Neural cell (in vitro differentiated cells): ENCODE results near the gene TMEM253. TPM values are rescaled to one million over a fixed set of nuclear protein-coding genes. Genes with fewer than 3 reads are reported as not detected.

Experiments
- H2AFZ ChIP-seq: fragments of 200-600, 300-800 bp; sonication (generic), shearing (Covaris generic); 2 replicates; pipeline ENCODE4 v1.6.0; 2014; ENCODE audit warnings: low read depth, mild to moderate bottlenecking, antibody characterized with exemption, low read length, moderate library complexity
- H3F3A ChIP-seq: fragments of 200-600 bp; shearing (Covaris generic); 2 replicates; pipeline ENCODE4 v1.6.1; 2016; ENCODE audit warnings: mild to moderate bottlenecking, moderate library complexity, mixed read lengths, antibody characterized with exemption, low read length; ENCODE audit not compliant: insufficient read depth, poor library complexity, severe bottlenecking
- H3K27ac ChIP-seq: fragments of 200-600, 300-800 bp; sonication (generic), shearing (Covaris generic); 2 replicates; pipeline ENCODE4 v1.5.1; 2014; ENCODE audit warnings: mild to moderate bottlenecking, low read length, moderate library complexity
- H3K27me3 ChIP-seq: fragments of 300-800, 200-600 bp; sonication (generic), shearing (Covaris generic); 2 replicates; pipeline ENCODE4 v1.6.0; 2014; ENCODE audit warnings: mild to moderate bottlenecking, low read depth, low read length, moderate library complexity; ENCODE audit not compliant: insufficient read depth
- H3K36me3 ChIP-seq: fragments of 300-800, 200-600 bp; sonication (generic), shearing (Covaris generic); 2 replicates; pipeline ENCODE4 v1.5.1; 2014; ENCODE audit warnings: mild to moderate bottlenecking, antibody characterized with exemption, low read length, moderate library complexity; ENCODE audit not compliant: insufficient read depth
- H3K4me2 ChIP-seq: fragments of 300-800, 200-600 bp; sonication (generic), shearing (Covaris generic); 2 replicates; pipeline ENCODE4 v1.6.0; 2014; ENCODE audit warnings: mild to moderate bottlenecking, low read length
- H3K4me3 ChIP-seq: fragments of 300-800, 200-600 bp; sonication (generic), shearing (Covaris generic); 2 replicates; pipeline ENCODE4 v1.5.1; 2014; ENCODE audit warnings: mild to moderate bottlenecking, low read length, moderate library complexity
- H3K79me2 ChIP-seq: fragments of 200-600 bp; shearing (Covaris generic); replicated peaks from 2 replicates; pipeline ENCODE4 v1.6.0; 2014; ENCODE audit warnings: mild to moderate bottlenecking, low read length, moderate library complexity; ENCODE audit not compliant: insufficient read depth
- H3K9ac ChIP-seq: fragments of 300-800, 200-600 bp; sonication (generic), shearing (Covaris generic); 2 replicates; pipeline ENCODE4 v1.6.1; 2016; ENCODE audit warnings: mild to moderate bottlenecking, low read length, mixed read lengths
- H3K9me2 ChIP-seq: fragments of 200-600 bp; shearing (Covaris generic); 2 replicates; pipeline ENCODE4 v1.6.1; 2016; ENCODE audit warnings: mild to moderate bottlenecking, low read length, mixed read lengths; ENCODE audit not compliant: insufficient read depth
- H3K9me3 ChIP-seq: fragments of 200-600, 300-800 bp; sonication (generic), shearing (Covaris generic); 2 replicates; pipeline ENCODE4 v1.6.1; 2016; ENCODE audit warnings: mild to moderate bottlenecking, mixed run types, low read length, moderate library complexity, mixed read lengths
- H4K20me1 ChIP-seq: fragments of 200-600 bp; shearing (Covaris generic); 2 replicates; pipeline ENCODE4 v1.6.1; 2016; ENCODE audit warnings: mild to moderate bottlenecking, mixed run types; ENCODE audit not compliant: insufficient read depth
- EP300 ChIP-seq: fragments of 450-650 bp; conservative IDR thresholded peaks from 2 replicates; pipeline ENCODE4 v1.6.1; 2014; ENCODE audit warnings: antibody characterized with exemption, mild to moderate bottlenecking, moderate library complexity; ENCODE audit not compliant: poor library complexity, severe bottlenecking
- EZH2 ChIP-seq: fragments of 200-600, 300-800 bp; shearing (Covaris generic), sonication (generic); IDR thresholded peaks from 2 replicates; pipeline ENCODE4 v1.6.1; 2014; ENCODE audit warnings: antibody characterized with exemption, low read length, borderline replicate concordance, mild to moderate bottlenecking; ENCODE audit not compliant: insufficient read depth, poor library complexity, severe bottlenecking
- POLR2AphosphoS5 ChIP-seq: IDR thresholded peaks from 2 replicates; pipeline ENCODE4 v1.6.1; 2012
- RAD21 ChIP-seq: fragments of 450-650 bp; conservative IDR thresholded peaks from 2 replicates; pipeline ENCODE4 v1.6.1; 2014; ENCODE audit warnings: antibody characterized with exemption, mild to moderate bottlenecking, moderate library complexity
- SMC3 ChIP-seq: fragments of 450-650 bp; conservative IDR thresholded peaks from 2 replicates; pipeline ENCODE4 v1.6.1; 2014; ENCODE audit warnings: antibody characterized with exemption, mild to moderate bottlenecking, moderate library complexity; ENCODE audit not compliant: poor library complexity
- TAF1 ChIP-seq: IDR thresholded peaks from 2 replicates; pipeline ENCODE4 v1.6.1; 2012; ENCODE audit warnings: low read depth
- polyA plus RNA-seq: library from polyadenylated mRNA; depleted of rRNA; stranded (reverse); fragments of >200 nt; gene quantifications from 2 replicates; pipeline ENCODE4 v1.2.3, GENCODE V29; 2014
- TF ChIP-seq, protein P1 (sequence below): fragments of 450-650 bp; IDR thresholded peaks from 2 replicates; pipeline ENCODE4 v1.5.1; 2014; ENCODE audit warnings: antibody characterized with exemption, mild to moderate bottlenecking, moderate library complexity; ENCODE audit not compliant: poor library complexity, severe bottlenecking
- TF ChIP-seq, protein P2 (sequence below): IDR thresholded peaks from 2 replicates; pipeline ENCODE4 v1.6.1; 2012; ENCODE audit warnings: borderline replicate concordance

The TMEM253 gene
- polyA plus RNA-seq, 1 donor from 2014 or later = 0.26 TPM

DNA sequence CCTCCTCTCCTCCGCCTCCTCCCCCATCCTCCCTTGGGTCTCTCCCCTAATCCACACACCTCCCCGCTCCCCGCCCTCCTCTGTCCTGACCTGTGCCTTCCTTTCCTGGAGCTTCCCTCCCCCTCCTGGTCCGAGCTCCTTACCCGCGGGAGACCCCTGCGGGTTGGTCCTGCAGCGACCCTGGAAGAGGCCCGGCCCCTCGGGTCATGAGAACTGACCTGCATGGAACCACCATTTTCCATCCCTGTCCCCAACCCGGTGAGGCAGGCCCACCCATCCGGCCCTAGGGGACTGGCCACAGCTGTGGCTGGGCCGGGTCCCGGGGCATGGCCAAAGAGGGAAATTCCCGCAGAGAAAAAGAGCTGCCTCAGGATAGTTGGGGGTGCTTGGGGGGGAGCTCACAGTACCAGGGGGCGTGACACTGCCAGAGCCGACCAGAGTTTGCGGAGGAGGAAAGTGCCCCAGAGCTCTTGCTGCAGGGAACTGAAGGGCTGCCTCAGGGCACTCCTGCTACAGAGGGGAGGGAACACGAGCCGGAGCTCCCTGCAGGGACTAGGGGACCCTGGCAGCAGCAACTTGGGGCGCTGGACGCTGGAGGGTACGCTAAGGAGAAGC is 30.1 kb upstream of the TMEM253 start:
- H3K9me3 ChIP-seq = no peaks in the 10 kb centered on the region
- H3K36me3 ChIP-seq = peaks cover 4% of the 10 kb centered on the region
- peak overlapping the region; percentile 92 for H3K9ac ChIP-seq
- H3F3A ChIP-seq = peaks cover 4% of the 10 kb centered on the region
- H3K4me2 ChIP-seq = peak overlapping the region; percentile 99
- no peak for TF ChIP-seq SMC3
- TF ChIP-seq EZH2 = no peak
- no peak for TF ChIP-seq POLR2AphosphoS5
- no peak for TF ChIP-seq TAF1
- no peak for TF ChIP-seq EP300
- TF ChIP-seq, protein P1, sequence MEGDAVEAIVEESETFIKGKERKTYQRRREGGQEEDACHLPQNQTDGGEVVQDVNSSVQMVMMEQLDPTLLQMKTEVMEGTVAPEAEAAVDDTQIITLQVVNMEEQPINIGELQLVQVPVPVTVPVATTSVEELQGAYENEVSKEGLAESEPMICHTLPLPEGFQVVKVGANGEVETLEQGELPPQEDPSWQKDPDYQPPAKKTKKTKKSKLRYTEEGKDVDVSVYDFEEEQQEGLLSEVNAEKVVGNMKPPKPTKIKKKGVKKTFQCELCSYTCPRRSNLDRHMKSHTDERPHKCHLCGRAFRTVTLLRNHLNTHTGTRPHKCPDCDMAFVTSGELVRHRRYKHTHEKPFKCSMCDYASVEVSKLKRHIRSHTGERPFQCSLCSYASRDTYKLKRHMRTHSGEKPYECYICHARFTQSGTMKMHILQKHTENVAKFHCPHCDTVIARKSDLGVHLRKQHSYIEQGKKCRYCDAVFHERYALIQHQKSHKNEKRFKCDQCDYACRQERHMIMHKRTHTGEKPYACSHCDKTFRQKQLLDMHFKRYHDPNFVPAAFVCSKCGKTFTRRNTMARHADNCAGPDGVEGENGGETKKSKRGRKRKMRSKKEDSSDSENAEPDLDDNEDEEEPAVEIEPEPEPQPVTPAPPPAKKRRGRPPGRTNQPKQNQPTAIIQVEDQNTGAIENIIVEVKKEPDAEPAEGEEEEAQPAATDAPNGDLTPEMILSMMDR = peak; percentile 28
- no peak for TF ChIP-seq RAD21
- TF ChIP-seq, protein P2, sequence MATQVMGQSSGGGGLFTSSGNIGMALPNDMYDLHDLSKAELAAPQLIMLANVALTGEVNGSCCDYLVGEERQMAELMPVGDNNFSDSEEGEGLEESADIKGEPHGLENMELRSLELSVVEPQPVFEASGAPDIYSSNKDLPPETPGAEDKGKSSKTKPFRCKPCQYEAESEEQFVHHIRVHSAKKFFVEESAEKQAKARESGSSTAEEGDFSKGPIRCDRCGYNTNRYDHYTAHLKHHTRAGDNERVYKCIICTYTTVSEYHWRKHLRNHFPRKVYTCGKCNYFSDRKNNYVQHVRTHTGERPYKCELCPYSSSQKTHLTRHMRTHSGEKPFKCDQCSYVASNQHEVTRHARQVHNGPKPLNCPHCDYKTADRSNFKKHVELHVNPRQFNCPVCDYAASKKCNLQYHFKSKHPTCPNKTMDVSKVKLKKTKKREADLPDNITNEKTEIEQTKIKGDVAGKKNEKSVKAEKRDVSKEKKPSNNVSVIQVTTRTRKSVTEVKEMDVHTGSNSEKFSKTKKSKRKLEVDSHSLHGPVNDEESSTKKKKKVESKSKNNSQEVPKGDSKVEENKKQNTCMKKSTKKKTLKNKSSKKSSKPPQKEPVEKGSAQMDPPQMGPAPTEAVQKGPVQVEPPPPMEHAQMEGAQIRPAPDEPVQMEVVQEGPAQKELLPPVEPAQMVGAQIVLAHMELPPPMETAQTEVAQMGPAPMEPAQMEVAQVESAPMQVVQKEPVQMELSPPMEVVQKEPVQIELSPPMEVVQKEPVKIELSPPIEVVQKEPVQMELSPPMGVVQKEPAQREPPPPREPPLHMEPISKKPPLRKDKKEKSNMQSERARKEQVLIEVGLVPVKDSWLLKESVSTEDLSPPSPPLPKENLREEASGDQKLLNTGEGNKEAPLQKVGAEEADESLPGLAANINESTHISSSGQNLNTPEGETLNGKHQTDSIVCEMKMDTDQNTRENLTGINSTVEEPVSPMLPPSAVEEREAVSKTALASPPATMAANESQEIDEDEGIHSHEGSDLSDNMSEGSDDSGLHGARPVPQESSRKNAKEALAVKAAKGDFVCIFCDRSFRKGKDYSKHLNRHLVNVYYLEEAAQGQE = peak; percentile 68
- no peaks in the 10 kb centered on the region for H4K20me1 ChIP-seq
- H3K79me2 ChIP-seq = peaks cover 7% of the 10 kb centered on the region
- peak overlapping the region; percentile 17 for H2AFZ ChIP-seq
- no peaks in the 10 kb centered on the region for H3K9me2 ChIP-seq
- H3K27ac ChIP-seq = peak overlapping the region; percentile 71
- H3K27me3 ChIP-seq = no peaks in the 10 kb centered on the region
- H3K4me3 ChIP-seq = peak overlapping the region; percentile 78

DNA sequence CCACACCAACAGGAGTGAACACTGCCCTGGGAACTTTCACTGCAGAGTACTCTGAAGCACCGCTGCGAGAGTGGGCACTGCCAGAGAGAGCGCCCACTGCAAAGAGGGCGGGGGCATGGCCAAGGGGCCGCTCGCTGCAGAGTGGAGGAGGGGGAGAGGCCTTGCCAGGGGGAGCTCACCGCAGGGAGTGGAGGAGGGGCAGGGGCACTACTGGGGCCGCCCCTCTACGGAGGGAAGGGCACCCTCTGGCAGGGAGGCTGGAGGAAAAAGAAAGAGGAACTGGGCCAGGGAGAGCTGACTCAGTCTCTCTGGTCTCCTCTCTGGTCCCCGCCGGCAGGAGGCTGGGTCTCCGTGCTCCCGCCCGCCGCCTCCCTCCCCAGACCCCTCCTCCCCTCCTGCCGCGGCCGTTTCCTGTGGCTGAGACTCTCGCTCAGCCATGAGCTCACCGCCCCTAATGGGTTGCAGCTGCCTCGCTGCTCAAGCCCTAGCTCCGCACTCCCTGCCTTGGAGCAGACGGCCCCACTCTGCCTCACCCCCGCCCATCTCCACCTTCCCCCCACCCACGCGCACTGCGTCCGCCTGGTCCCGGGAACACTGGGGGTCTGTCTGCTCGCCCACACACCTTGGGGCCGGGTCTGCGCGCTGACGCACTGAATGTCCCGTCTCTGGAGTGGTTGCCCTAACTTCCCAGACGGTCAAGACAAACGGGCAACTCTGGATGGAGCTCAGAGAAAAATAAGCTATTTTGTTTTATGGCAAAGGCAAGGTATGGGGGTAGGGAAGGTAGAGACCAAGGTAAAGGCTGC is 29.4 kb upstream of the TMEM253 start:
- no peak overlapping the region for H2AFZ ChIP-seq
- peaks cover 5% of the 10 kb centered on the region for H3K36me3 ChIP-seq
- H3K79me2 ChIP-seq = peaks cover 7% of the 10 kb centered on the region
- TF ChIP-seq EP300 = no peak
- TF ChIP-seq TAF1 = peak; percentile 31
- peak; percentile 59 for TF ChIP-seq POLR2AphosphoS5
- H3K9me2 ChIP-seq = no peaks in the 10 kb centered on the region
- H3K27me3 ChIP-seq = no peaks in the 10 kb centered on the region
- peaks cover 4% of the 10 kb centered on the region for H3F3A ChIP-seq
- H3K4me2 ChIP-seq = peak overlapping the region; percentile 99
- H3K4me3 ChIP-seq = peak overlapping the region; percentile 78
- peak overlapping the region; percentile 71 for H3K27ac ChIP-seq
- H3K9ac ChIP-seq = peak overlapping the region; percentile 92
- H3K9me3 ChIP-seq = no peaks in the 10 kb centered on the region
- H4K20me1 ChIP-seq = no peaks in the 10 kb centered on the region
